ELR (cell line): ENCODE results near the gene HMGCS1.
"Not testable (repeated sequence)": the region's sequence is repeated elsewhere in the genome, so short reads cannot be mapped to it uniquely, and the experiment has no call there.

Experiments
- DNase-seq: peaks from one replicate; pipeline ENCODE4 v3.0.0-alpha.2; 2015; ENCODE audit warnings: low read depth

Gene HMGCS1

GRCh38 chr5:43273552-43273951 is 39.7 kb downstream of the HMGCS1 start:
- DNase-seq, result no peak

GRCh38 chr5:43270645-43271044 is 42.6 kb downstream of the HMGCS1 start:
- no peak for DNase-seq

- DNase-seq, result no peak
These were observed 44.9 kb downstream of the HMGCS1 start for GRCh38 chr5:43268188-43268820.

GRCh38 chr5:43262269-43262668 is 50.9 kb downstream of the HMGCS1 start:
- DNase-seq, result not testable (repeated sequence)

GRCh38 chr5:43258116-43258515 is 55.1 kb downstream of the HMGCS1 start:
- DNase-seq, result no peak

GRCh38 chr5:43256261-43256966 is 56.8 kb downstream of the HMGCS1 start:
- no peak for DNase-seq

GRCh38 chr5:43255704-43256103 is 57.5 kb downstream of the HMGCS1 start:
- DNase-seq, result no peak

- no peak for DNase-seq
These were observed 61.5 kb downstream of the HMGCS1 start for GRCh38 chr5:43251754-43252153.

GRCh38 chr5:43245724-43246385 is 67.4 kb downstream of the HMGCS1 start:
- DNase-seq, result no peak

GRCh38 chr5:43244823-43245565 is 68.2 kb downstream of the HMGCS1 start:
- DNase-seq, result no peak

GRCh38 chr5:43243270-43243669 is 69.9 kb downstream of the HMGCS1 start:
- no peak for DNase-seq

GRCh38 chr5:43242196-43242595 is 71.0 kb downstream of the HMGCS1 start:
- DNase-seq, result no peak
